ENCODE measurements around the gene BDKRB2.

DNA sequence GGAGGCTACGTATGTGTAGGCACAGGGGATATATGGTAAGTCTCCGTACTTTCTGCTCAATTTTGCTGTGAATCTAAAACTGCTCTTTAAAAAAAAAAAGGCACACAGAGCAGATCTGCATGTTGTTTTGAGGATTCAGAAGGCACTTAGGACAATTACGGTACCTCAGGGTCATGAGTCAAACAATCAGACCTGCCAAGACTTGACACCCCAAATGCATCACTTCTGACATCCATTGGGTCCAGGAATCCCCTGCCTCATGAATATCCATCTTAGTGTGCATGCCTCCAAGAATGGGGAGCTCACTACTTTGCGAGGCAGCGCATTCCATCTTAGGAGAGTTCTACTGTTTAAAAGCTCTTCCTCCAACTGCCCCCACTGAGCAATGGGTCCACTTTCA lies 3.0 kb downstream of the BDKRB2 start:
- TF ChIP-seq, protein P1, sequence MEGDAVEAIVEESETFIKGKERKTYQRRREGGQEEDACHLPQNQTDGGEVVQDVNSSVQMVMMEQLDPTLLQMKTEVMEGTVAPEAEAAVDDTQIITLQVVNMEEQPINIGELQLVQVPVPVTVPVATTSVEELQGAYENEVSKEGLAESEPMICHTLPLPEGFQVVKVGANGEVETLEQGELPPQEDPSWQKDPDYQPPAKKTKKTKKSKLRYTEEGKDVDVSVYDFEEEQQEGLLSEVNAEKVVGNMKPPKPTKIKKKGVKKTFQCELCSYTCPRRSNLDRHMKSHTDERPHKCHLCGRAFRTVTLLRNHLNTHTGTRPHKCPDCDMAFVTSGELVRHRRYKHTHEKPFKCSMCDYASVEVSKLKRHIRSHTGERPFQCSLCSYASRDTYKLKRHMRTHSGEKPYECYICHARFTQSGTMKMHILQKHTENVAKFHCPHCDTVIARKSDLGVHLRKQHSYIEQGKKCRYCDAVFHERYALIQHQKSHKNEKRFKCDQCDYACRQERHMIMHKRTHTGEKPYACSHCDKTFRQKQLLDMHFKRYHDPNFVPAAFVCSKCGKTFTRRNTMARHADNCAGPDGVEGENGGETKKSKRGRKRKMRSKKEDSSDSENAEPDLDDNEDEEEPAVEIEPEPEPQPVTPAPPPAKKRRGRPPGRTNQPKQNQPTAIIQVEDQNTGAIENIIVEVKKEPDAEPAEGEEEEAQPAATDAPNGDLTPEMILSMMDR (IDR thresholded peaks at IDR 0.05; ENCODE audit: low read length): no peak
- TF ChIP-seq EZH2 (optimal IDR thresholded peaks at IDR 0.05; ENCODE audit: low read depth, low read length): no peak
